ENCODE results near the gene SLC9A5. TPM values are rescaled to one million over a fixed set of nuclear protein-coding genes. Genes with fewer than 3 reads are reported as not detected.

The SLC9A5 gene
- total RNA-seq, 2 donors from 2014 or later, result 0.61 to 1.3 TPM

DNA sequence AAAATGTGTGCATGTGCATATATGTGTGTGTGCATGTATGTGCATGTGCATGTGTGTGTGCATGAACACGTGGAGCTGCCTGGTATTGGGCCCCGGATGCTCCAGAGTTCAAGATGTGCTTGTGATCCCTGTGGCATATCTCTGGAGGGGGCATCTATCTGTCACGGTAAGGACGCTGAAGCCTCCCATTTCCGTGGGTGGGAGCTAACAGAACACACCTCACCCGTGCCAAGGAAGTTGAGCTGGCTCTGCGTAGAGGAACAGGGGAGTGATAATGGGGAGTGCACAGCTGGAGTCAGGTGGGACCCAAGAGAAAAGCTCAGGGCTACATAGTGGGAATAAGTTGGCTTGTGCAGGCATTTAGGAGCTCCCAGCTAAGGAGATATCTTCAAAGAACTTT lies 37.1 kb upstream of the SLC9A5 start:
- intact Hi-C loops (cut with DNase I, micrococcal nuclease), result no loop called here
- ATAC-seq, result no peak
- no peak for DNase-seq

DNA sequence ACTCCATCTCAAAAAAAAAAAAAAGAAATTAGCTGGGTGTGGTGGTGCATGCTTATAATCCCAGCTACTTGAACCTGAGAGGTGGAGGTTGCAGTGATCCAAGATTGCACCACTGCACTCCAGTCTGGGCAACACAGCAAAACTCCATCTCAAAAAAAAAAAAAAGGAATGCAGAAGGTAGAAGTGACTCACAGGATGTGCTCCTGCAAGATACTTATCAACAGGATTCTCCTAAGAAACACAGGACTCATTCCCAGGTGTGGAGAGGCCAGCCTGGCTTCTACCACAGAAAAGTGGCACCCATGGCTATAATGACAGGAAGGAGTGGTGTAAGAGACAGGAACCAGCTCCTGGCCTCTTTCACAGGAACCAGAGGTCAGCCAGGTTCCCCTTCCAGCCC lies 36.0 kb upstream of the SLC9A5 start:
- DNase-seq, result no peak
- intact Hi-C loops (cut with DNase I, micrococcal nuclease), result no loop called here
- ATAC-seq, result no peak

DNA sequence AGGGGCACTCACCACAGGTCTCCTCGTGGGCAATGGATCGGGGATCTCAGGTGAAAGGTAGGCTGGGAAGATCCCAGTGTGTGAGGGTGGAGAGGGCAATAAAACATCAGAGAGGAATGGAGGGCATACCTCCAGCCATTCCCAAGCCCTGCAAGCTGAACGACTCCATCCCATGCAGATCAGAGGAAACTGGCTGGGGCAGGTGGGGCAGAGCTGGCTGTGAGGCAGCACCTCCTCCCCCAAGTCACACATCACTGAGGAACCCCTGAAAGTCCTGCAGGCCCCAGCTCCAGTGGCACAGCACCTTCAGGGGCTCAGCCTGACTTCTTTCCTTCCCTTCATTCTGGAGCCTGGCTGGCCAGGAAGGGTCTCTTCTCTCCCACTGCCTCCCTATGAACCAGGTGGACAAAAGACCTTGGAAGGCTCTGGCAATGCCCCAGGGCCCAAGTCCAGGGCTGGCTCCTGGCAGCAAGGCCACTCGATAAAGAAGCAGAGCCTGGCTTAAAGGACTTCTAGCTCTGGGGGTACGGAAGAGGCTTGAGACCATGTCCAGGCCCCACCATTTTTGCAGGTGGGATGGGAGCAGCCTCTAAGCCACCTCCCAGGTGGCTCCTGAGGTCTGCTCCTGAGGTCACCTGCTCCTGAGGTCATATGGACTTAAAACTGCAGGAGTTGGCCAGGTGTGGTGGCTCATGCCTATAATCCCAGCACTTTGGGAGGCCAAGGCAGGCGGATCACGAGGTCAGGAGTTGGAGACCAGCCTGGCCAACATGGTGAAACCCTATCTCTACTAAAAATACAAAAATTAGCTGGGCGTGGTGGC lies 35.4 kb upstream of the SLC9A5 start:
- no peak for ATAC-seq

DNA sequence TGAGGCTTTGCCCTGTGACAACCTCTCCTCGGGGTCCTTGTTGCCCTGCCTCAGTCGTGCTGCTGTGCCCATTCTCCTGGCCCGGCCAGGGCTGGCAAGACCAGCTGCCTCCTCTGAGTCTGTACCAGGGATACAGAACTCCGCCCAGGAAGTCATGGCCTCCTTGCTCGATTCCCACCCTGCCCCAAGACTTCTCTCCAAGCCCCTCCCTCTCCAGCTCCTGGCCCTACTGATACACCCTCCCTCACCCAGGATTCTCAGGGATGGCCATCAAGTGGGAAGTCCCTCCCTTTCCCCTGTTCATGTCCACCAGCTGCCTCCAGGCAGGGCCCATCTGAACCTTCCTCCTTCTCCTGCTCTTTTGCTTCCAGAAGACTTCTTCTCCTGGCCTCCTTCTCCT lies 33.1 kb upstream of the SLC9A5 start:
- ATAC-seq (no peak), DNase-seq (no peak)
- intact Hi-C loops (cut with DNase I, micrococcal nuclease), result no loop called here

More for the DNA sequence above, 35.4 kb upstream of the SLC9A5 start:
- DNase-seq, result no peak
- intact Hi-C loops (cut with DNase I, micrococcal nuclease), result no loop called here

- ATAC-seq (no peak), DNase-seq (no peak)
- intact Hi-C loops (cut with DNase I, micrococcal nuclease), result no loop called here
Measured at GRCh38 chr16:67216612-67217490, 31.9 kb upstream of the SLC9A5 start.

DNA sequence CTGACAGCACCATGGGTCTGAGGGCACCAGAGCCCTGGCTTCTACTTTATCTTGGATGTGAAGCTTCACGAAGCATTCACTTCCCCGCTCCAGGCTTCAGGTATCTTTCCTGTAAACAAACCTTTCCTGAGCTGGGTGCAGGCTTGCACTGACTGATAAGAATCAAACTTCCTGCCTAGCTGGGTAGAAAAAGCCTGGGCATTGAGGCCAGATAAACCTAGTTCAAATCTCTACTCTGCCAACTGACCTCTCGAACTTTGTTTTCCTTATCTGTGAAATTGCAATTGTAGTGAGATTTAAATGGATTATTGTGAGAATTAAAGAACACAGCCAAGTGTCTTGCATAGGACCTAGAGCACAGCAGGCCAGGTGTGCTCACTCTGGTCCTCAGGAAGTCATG lies 24.8 kb upstream of the SLC9A5 start:
- intact Hi-C loops (cut with DNase I, micrococcal nuclease), result no loop called here
- ATAC-seq, result no peak
- DNase-seq, result no peak

DNA sequence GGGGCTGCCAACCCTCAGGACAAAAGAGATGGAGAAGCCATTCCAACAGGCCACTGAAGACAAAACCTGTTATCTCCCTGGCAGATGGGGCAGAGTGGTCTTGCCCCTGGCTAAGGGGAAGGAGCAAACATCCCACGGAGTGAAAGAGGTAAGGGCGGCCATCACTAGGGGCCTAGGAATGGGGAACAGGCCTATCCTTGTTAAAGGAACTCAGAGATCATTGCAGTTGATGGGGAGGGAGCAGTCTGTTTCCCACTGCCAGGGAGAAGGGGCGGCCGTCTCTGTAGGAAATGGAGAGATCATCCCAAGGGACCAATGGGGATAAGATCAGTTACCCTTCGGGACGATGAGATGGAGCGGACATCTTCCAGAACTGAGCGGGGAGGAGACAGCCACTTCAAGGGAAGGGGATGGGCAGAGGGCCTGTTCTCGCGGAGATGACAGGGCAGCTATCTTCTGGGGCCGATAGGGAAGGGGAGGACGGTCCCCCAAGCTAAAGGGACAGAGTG lies 22.4 kb upstream of the SLC9A5 start:
- DNase-seq (no peak), ATAC-seq (no peak)
- intact Hi-C loops (cut with DNase I, micrococcal nuclease), result no loop called here

GRCh38 chr16:67226804-67227566 lies 21.8 kb upstream of the SLC9A5 start, which contains the start of gene TMEM208:
TMEM208 (plus strand) TSS chr16:67227130; CDS start chr16:67227219, 89 bp downstream.
- peak; percentile 93 for ATAC-seq
- peak; percentile 97 to 98 for DNase-seq
- intact Hi-C loops (cut with DNase I, micrococcal nuclease), result no loop called here

GRCh38 chr16:67227567-67227921 lies 21.2 kb upstream of the SLC9A5 start:
- ATAC-seq, result no peak
- no peak for DNase-seq
- intact Hi-C loops (cut with DNase I, micrococcal nuclease), result no loop called here

DNA sequence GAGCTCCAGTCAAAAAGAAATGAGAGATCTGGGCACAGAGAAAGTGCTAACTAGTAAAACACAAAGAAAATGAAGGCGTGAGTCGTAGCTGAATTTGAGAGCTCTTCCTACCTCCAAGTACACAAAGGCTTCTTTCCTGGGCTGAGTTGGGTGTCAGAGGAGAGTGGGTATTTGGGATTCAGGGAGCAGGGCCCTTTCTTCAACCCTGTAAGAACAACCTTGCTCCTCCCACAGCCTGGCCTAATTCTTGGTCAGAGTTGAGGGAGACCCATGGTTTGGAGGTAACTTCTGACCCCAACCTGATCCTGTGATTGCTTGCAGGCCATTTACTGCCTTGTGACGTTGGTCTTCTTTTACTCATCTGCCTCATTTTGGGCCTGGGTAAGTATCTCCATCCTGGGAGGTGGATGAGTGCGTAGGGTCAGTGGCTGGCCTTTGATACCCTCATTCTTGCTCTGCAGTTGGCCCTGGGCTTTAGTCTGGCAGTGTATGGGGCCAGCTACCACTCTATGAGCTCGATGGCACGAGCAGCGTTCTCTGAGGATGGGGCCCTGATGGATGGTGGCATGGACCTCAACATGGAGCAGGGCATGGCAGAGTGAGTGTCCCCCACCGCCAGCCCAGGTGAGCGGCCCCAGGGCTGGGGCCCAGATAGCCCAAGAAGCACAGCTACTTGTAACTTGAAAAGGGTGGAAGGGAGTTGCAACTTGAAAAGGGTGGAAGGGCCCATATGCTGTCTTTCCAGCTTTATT lies 20.6 kb upstream of the SLC9A5 start:
- ATAC-seq, result no peak
- intact Hi-C loops (cut with DNase I, micrococcal nuclease), result no loop called here
- no peak for DNase-seq

DNA sequence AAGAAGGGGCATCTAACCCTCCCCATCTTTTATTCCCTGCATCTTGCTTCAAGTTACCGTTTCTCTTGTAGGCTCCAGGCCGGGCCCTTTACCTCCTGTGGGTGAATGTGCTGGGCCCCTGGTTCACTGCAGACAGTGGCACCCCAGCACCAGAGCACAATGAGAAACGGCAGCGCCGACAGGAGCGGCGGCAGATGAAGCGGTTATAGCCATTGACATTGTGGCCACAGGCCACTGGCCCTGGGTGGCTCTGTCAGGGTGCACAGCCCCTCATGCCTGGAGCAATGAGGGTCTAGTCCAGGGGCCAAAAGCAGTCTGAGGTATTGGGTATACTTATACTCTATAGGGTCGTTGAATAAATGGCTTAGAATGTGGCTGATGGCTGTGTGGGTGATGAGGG lies 19.9 kb upstream of the SLC9A5 start:
- intact Hi-C loops (cut with DNase I, micrococcal nuclease), result no loop called here
- ATAC-seq (no peak), DNase-seq (no peak)

- intact Hi-C loops (cut with DNase I, micrococcal nuclease), result no loop called here
- ATAC-seq (no peak), DNase-seq (no peak)
Measured at GRCh38 chr16:67229906-67230808, 18.6 kb upstream of the SLC9A5 start.

DNA sequence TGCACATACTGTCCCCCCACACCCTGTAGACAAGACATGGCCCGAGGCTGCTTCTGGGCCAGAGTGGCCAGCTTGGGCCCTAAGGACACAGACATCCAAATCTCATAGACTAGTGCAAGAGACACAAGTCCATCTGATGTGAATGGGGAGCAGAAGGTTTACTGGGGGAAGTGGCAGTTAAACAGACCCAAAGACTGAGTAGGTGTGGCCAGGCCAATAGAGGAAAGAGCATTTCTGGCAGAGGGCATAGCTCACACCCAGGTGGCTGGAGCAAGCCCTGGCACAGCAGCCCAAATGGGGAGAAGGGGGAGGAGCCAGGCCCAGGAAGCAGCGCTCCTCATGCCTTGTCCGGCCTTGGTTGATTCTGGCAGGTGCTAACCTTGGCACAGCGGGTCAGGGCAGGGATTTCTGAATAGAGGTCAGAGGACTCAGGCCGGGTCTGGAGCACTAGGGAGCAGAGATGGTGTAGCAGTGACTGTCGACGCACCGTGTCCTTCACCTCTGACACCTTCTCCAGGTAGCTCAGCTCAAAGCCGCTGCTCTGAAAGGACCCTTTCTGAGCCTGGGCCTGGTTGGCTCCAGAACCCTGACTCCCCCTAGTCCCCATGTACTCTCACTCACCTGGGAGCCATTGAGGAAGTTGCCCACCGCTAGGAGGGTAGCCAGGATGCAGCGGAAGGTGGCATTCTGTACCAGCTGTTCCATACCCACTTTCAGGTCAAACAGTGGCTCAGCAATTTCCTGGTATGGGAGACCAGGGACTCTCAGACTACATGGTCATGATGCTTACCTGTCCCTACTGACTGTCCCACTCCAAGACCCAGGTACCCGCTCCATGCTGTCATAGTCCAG lies 17.7 kb upstream of the SLC9A5 start:
- DNase-seq, result no peak
- intact Hi-C loops (cut with DNase I, micrococcal nuclease), result no loop called here

DNA sequence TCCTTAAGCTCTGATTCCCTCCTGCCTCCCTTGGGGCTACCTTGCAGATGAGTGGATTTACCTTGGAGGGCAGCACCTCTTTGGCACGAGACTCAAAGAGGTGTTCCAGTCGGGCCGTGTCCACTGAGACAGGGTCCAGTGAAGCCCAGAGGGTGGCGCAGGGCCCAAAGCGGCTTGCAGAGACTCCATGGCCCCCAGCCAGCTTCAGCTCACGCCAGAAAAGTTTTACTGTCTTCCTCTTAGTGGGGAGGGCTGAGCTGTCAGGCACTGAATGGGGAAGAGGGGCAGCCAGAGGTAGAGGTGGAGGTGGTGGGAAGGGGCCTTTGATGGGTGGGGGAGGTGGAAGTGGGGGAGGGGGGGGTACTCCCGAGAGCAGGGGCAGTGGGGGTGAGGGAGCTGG lies 15.2 kb upstream of the SLC9A5 start:
- DNase-seq (no peak), ATAC-seq (no peak)
- intact Hi-C loops (cut with DNase I, micrococcal nuclease), result no loop called here

More for the DNA sequence above, 17.7 kb upstream of the SLC9A5 start:
- ATAC-seq, result no peak

- ATAC-seq (no peak), DNase-seq (no peak)
- intact Hi-C loops (cut with DNase I, micrococcal nuclease), result no loop called here
Measured at GRCh38 chr16:67234180-67234597, 14.6 kb upstream of the SLC9A5 start.

DNA sequence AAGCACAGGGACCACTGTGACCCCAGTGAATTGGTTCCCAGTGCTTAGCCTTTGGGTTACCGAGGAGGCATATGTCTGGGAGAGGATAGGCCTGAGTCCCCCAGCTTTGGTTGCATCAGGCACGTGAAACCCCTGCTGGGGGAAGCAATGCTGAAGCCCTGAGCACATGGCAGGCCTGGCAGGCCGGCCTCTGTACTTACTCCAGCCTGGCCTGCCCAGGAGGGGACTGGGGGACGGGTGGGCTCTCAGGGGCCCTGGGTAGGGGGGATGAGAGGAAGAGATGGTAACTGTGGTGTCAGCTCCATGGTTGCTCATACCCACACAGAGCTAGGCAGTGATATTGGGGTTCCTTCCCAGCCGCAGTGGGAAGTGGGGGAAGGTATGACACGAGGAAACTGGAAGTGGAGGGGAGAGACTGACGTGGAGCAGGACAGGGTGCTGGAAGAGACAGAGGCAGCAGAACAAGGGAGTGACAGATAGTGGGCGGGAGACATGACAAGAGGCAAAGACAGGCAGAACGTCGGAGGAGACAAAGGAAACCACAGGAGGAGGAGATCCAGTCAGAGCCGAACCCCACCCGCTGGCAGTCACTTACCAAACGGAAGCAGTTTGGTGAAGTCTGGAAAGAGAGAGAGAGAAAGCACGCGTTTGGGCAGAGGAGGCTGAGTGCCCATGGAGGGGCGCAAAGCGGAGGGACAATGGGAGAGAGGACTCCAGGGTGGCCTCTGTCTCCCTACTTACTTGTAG lies 12.8 kb upstream of the SLC9A5 start:
- no peak for ATAC-seq
- intact Hi-C loops (cut with DNase I, micrococcal nuclease), result no loop called here

More for the DNA sequence above, 12.8 kb upstream of the SLC9A5 start:
- no peak for DNase-seq

All from left colon (tissue), 2 donors.